Measurements from ENCODE around the gene SVOP.

Gene SVOP

GRCh38 chr12:108972358-108972757 is 48.5 kb downstream of the SVOP start:
- DNase-seq = no peak

GRCh38 chr12:108969622-108970021 is 51.2 kb downstream of the SVOP start:
- no peak for DNase-seq

DNA sequence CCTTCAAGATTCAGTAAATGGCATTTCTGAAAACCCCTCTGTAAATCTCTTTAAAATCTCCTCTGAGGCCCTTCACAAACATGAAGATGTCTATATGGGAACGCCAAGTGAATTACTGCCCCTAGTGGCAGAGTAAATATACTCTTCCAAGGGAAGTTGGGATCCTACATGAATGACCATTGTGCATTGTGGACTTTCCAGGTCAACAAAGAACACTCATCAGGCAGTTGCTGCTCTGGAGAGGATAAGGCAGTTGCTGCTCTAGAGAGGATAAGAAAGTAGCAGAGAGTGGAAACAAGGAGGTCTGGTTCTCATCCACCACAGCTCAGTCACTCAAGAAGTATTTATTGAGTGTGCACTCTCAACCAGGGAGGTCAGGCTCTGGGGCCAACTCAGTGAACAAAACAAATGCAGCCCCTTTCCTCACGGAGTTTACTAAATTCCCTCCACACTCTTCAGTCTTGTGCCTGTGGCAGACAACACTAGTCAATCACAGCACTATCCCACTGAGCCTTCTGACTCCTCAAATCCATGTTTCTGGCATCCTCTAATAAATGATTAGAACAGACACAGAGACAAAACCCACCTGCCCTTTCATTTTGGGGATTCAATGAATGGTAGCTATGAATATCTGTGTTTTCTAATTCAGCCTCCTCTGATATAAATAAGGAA is 52.9 kb downstream of the SVOP start:
- DNase-seq = no peak

GRCh38 chr12:108966378-108967151 is 54.3 kb downstream of the SVOP start:
- DNase-seq = no peak

GRCh38 chr12:108965886-108966285 is 55.0 kb downstream of the SVOP start:
- DNase-seq = no peak

DNA sequence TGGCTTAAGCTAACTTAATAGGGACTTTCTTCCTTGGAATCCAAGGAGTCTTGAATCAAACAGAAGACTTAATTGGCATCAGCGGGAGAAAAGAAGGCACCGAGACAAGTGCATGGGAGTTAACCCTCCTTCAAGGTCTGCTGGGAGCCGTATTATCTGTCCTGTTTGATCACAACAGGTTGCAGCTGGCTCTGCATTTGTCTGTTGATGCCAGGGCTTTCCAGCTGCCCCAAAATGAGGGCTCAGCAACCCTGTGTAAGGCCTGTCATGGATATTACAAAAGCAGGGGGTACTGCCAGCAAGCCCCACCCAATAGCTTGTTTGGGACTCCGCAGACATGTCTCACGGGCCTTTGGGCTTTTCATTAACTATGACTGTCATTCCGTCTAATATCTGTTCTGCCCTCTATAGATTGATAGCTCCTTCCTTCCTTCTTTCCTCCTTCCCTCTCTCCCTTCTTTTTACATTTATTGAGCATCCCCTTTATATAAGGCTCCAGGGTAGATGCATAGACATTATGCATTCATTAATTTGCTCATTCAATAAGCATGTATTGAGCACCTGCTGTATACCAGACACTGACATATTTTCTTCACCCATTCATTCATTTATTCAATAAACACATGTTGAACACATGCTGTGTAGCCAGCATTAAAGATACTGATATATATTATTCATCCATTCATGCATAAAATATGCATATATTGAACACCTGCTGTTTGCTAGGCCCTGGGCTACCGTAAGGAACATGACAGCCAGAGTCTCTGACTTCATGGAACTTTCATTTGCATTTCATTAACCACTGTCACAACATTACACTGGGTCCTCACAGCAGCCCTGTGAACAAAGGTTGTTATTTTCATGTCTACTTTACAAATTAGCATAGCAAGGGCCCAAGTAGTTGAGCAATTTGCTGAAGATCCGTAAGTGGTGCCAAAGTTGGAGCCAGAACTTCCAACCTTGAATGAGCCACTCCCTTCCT is 56.2 kb downstream of the SVOP start:
- no peak for DNase-seq

- DNase-seq = no peak
Measured at GRCh38 chr12:108962256-108962655, 58.6 kb downstream of the SVOP start.

- no peak for DNase-seq
Measured at GRCh38 chr12:108959748-108960655, 60.9 kb downstream of the SVOP start.

- no peak for DNase-seq
Measured at GRCh38 chr12:108955225-108955835, 65.5 kb downstream of the SVOP start.

- peak; percentile 69 for DNase-seq
Measured at GRCh38 chr12:108950991-108951739, 69.7 kb downstream of the SVOP start.

- no peak for DNase-seq
Measured at GRCh38 chr12:108949976-108950375, 70.9 kb downstream of the SVOP start.

DNA sequence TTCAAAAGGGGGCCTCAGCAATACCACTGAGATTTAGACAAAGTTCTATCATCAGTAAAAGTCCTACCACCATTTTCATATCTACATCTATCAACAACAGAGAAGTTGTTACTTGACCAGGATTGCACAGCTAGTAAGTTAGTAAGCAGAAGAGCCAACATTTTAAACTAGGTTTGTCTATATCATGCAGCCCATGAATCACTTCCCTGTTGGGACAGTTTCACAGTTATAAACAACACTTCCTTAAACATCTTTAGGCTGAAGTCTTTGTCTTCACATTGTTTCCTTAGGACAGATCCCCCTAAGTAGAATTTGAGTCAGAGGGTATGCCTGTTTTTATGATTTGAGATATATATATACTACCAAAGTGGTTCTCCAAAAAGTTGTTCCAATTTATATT is 72.5 kb downstream of the SVOP start:
- no peak for DNase-seq

DNA sequence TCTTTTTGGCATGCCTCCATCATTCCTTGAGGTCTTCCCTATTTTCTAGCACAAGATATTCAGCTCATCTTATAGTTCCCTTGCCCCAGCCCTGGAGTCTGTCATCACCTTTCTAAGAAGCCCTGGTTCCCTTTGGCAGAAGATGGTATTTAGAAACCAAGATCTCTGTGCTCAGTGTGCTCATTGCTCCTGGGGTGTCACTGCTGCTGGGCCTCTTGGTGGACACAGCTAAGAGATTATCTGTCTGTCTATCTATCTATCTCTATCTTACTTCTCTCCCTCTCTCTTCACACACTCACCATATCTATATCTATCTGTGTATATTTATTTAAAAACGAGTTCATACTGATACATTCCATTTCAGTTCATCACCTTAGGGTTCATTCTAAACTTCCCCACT is 73.8 kb downstream of the SVOP start:
- DNase-seq = no peak

- no peak for DNase-seq
Measured at GRCh38 chr12:108940138-108940537, 80.7 kb downstream of the SVOP start.

DNA sequence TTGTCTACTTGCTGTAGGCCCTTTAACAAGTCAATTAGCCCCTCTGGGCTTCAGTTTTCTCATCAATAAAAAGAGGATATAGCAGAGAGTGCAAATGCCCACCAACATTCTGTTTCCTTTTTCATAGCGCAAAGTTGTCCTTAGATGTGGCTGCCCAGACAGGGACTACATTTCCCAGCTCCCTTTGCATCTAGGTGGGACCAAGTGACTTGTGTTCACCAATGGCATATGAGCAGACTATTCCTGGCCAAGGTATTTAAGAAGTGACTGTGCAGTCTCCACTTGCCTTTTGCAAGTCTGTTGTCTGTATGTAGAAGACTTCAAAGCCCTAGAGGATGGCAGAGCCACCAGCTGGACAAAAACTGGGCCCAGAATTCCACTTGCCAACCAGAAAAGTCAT is 81.3 kb downstream of the SVOP start:
- no peak for DNase-seq

DNA sequence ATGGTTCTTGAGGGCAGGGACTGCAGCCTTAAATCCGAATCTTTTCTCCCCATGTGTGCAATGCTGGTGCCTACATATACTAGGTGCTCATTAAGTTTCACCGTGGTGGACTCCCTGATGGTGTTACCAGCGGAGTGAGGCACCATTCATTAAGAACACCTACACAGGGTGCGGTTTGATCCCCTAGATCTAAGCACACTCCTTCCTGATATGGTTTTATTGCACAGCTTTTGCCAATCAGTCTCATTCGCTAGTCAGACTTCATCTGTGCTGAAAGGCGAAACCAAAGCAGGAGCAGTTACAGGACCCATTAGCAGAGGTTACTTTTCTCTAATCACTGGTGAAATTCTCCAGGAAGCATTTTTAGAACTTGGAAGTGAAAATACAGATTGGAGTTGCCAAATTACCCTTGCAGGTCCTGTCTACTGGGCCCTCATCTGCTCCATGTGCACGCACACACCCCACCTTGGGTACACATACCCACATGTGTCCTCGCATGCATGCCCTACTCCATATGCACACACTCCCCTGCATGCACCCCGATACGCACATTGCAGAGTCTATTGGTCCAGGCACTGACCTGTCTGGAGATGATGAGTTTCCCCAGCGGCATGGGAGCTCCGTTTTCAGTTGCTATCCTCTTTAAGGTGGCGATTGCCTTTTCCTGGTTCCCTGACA is 82.5 kb downstream of the SVOP start:
- DNase-seq = no peak

DNA sequence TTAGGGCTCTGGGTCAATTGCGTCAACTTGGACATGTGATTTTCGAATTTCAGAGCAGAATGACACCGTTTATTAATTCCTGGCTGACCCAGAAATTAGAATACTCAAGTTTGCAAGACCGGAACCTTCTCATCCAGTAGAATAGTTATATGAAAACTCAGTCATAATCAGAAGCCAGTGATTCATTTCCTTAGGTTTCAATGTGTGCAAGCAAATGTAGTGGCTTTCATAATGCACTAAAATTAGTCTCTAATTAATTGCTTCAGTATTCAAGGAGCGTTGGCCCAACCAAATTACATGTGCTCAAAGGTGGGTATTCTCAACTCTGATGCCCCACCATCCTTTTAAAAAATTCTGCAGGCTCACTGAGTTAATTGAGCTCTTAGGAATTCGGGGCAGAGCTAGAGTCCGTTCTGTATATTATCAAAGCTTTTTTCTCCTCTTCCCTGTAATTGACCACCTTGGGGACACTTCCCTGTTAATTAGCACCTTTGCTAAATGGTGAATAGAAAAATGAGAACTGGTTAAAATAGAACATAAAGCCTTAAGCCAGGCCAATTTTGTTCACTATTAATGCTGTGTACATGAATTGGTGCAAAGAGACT is 85.6 kb downstream of the SVOP start:
- no peak for DNase-seq

DNA sequence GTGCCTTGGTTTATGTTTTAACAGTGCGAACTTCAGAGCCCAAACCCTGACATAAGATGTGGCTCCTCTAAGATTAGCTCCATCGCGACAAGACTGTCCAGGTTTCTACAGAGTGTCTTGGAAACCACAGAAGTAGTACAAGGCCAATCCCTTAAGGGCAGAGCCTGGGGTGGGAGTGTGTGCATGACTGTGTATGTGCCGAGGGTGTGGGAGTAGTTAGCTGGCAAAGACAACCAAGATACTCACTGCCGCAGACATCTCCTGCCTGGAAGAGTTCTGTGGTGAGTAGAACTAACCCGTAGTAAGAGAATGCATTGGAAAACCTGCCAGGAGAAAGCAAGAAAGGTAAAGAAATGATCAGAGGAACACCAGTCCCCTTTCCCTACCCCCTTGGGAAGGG is 86.9 kb downstream of the SVOP start:
- DNase-seq = no peak

- DNase-seq = no peak
Measured at GRCh38 chr12:108930756-108931155, 90.1 kb downstream of the SVOP start.

DNA sequence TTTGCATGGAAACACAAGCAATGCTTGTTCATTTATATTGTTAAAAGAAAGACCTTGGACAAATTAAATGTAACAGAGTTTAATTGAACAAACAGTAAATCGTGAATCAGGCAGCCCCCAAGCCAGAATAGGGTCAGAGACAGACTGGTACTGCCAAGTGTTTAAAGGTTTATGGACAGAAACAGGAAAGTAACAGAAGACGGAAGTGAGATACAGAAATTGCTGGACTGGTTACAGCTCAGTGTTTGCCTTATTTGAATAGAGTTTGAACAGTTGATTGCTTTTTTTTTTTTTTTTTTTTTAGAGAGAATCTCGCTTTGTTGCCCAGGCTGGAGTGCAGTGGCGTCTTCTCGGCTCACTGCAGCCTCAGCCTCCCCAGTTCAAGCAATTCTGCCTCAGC is 90.7 kb downstream of the SVOP start:
- no peak for DNase-seq

All from stimulated activated CD4-positive, alpha-beta T cell treated with anti-CD3 and anti-CD28 coated beads, Interleukin-4, amount 100 ng/mL, for 24 hours (primary cell).